ENCODE measurements around the gene LRRFIP1.

Gene LRRFIP1

GRCh38 chr2:237643582-237644380 is 16.4 kb downstream of the LRRFIP1 start:
- H3K4me2 ChIP-seq (ENCODE audit: low read length): no peak overlapping the region
- no peaks in the 10 kb centered on the region for H3K9me3 ChIP-seq (ENCODE audit: control insufficient read depth, low read length)
- no peaks in the 10 kb centered on the region for H3K36me3 ChIP-seq (ENCODE audit: control insufficient read depth, insufficient read depth, low read length)
- no peaks in the 10 kb centered on the region for H3K27me3 ChIP-seq (ENCODE audit: control insufficient read depth, insufficient read depth, low read length)
- H3K4me3 ChIP-seq (ENCODE audit: low read depth, low read length): no peak overlapping the region
- H3K79me2 ChIP-seq: peaks cover 64% of the 10 kb centered on the region
- no peak overlapping the region for H2AFZ ChIP-seq
- peaks cover 8% of the 10 kb centered on the region for H3K4me1 ChIP-seq
- no peak overlapping the region for H3K27ac ChIP-seq
- H3K9ac ChIP-seq: no peak overlapping the region
- no peak for TF ChIP-seq CTCF (IDR thresholded peaks at IDR 0.05)

GRCh38 chr2:237644381-237644703 is 17.0 kb downstream of the LRRFIP1 start:
- Histone ChIP-seq H3K79me2 (peaks cover 59% of the 10 kb centered on the region), H3K27ac (no peak overlapping the region), H3K4me1 (peaks cover 2% of the 10 kb centered on the region), H2AFZ (no peak overlapping the region), H3K9ac (no peak overlapping the region), H3K4me2 (ENCODE audit: low read length) (no peak overlapping the region), H3K9me3 (ENCODE audit: control insufficient read depth, low read length) (no peaks in the 10 kb centered on the region), H3K27me3 (ENCODE audit: control insufficient read depth, insufficient read depth, low read length) (no peaks in the 10 kb centered on the region), H3K4me3 (ENCODE audit: low read depth, low read length) (no peak overlapping the region), H3K36me3 (ENCODE audit: control insufficient read depth, insufficient read depth, low read length) (no peaks in the 10 kb centered on the region)
- TF ChIP-seq CTCF (IDR thresholded peaks at IDR 0.05): no peak

GRCh38 chr2:237645261-237645660 is 17.9 kb downstream of the LRRFIP1 start:
- Histone ChIP-seq H3K4me3 (ENCODE audit: low read depth, low read length) (no peak overlapping the region), H3K36me3 (ENCODE audit: control insufficient read depth, insufficient read depth, low read length) (no peaks in the 10 kb centered on the region), H3K4me1 (peaks cover 5% of the 10 kb centered on the region), H3K9me3 (ENCODE audit: control insufficient read depth, low read length) (no peaks in the 10 kb centered on the region), H3K9ac (no peak overlapping the region), H3K4me2 (ENCODE audit: low read length) (no peak overlapping the region), H3K79me2 (peaks cover 50% of the 10 kb centered on the region), H3K27ac (no peak overlapping the region), H2AFZ (no peak overlapping the region), H3K27me3 (ENCODE audit: control insufficient read depth, insufficient read depth, low read length) (no peaks in the 10 kb centered on the region)
- no peak for TF ChIP-seq CTCF (IDR thresholded peaks at IDR 0.05)

- H3K9me3 ChIP-seq (ENCODE audit: control insufficient read depth, low read length): no peaks in the 10 kb centered on the region
- peaks cover 32% of the 10 kb centered on the region for H3K79me2 ChIP-seq
- no peak overlapping the region for H3K27ac ChIP-seq
- H3K4me2 ChIP-seq (ENCODE audit: low read length): no peak overlapping the region
- H3K9ac ChIP-seq: no peak overlapping the region
- H2AFZ ChIP-seq: no peak overlapping the region
- no peak overlapping the region for H3K4me3 ChIP-seq (ENCODE audit: low read depth, low read length)
- no peaks in the 10 kb centered on the region for H3K36me3 ChIP-seq (ENCODE audit: control insufficient read depth, insufficient read depth, low read length)
- H3K27me3 ChIP-seq (ENCODE audit: control insufficient read depth, insufficient read depth, low read length): no peaks in the 10 kb centered on the region
- peaks cover 17% of the 10 kb centered on the region for H3K4me1 ChIP-seq
- no peak for TF ChIP-seq CTCF (IDR thresholded peaks at IDR 0.05)
These were observed 20.0 kb downstream of the LRRFIP1 start for GRCh38 chr2:237647176-237648015.

Data from parathyroid adenoma (tissue), 2 donors.